Osteoblast (primary cell): ENCODE data around the gene RALGPS1. TPM values are rescaled to one million over a fixed set of nuclear protein-coding genes. Genes with fewer than 3 reads are reported as not detected.

Experiments
- DNase-seq: peaks from one replicate; pipeline ENCODE4 v3.0.0; 2011; ENCODE audit warnings: low spot score, mixed read lengths; ENCODE audit not compliant: insufficient read length; ENCODE audit errors: missing footprints
- H2AFZ ChIP-seq: 2 replicates; pipeline ENCODE4 v1.6.0; 2011; ENCODE audit warnings: mild to moderate bottlenecking, low read length
- H3K27ac ChIP-seq: 2 replicates; pipeline ENCODE4 v1.5.1; 2011; ENCODE audit warnings: mild to moderate bottlenecking, low read depth, low read length, moderate library complexity
- H3K27me3 ChIP-seq: 2 replicates; pipeline ENCODE4 v1.6.0; 2012; ENCODE audit warnings: mild to moderate bottlenecking, control low read depth, inconsistent platforms, low read length, moderate library complexity; ENCODE audit not compliant: insufficient read depth
- H3K36me3 ChIP-seq: 2 replicates; pipeline ENCODE4 v1.5.1; 2011; ENCODE audit warnings: mild to moderate bottlenecking, low read length, control low read depth, moderate library complexity; ENCODE audit not compliant: insufficient read depth
- H3K4me1 ChIP-seq: 2 replicates; pipeline ENCODE4 v1.5.1; 2011; ENCODE audit warnings: mild to moderate bottlenecking, low read length, control low read depth, moderate library complexity; ENCODE audit not compliant: insufficient read depth
- H3K4me2 ChIP-seq: 2 replicates; pipeline ENCODE4 v1.6.0; 2011; ENCODE audit warnings: mild to moderate bottlenecking, low read length; ENCODE audit not compliant: insufficient read depth
- H3K4me3 ChIP-seq: fragments of 200-600 bp; sonication (generic); 3 replicates; pipeline ENCODE4 v1.5.1; 2012; ENCODE audit warnings: mild to moderate bottlenecking, low read length, inconsistent platforms; ENCODE audit not compliant: insufficient read depth
- H3K79me2 ChIP-seq: 2 replicates; pipeline ENCODE4 v1.6.0; 2012; ENCODE audit warnings: mild to moderate bottlenecking, low read length, control low read depth, inconsistent platforms; ENCODE audit not compliant: insufficient read depth
- H3K9me3 ChIP-seq: 2 replicates; pipeline ENCODE4 v1.5.1; 2011; ENCODE audit warnings: low read depth, low read length, control low read depth
- H4K20me1 ChIP-seq: 2 replicates; pipeline ENCODE4 v1.6.0; 2012; ENCODE audit warnings: mild to moderate bottlenecking, low read length, control low read depth; ENCODE audit not compliant: insufficient read depth
- CTCF ChIP-seq: IDR thresholded peaks from 2 replicates; pipeline ENCODE4 v1.5.1; 2011; ENCODE audit warnings: mild to moderate bottlenecking, low read depth, low read length, moderate library complexity; ENCODE audit errors: extremely low read depth
- total RNA-seq: library from RNA; depleted of rRNA; stranded (reverse); fragments of >200 nt; gene quantifications from 2 replicates; pipeline ENCODE4 v1.2.3, GENCODE V29; 2012

Gene RALGPS1
- total RNA-seq, 1 donor, result 5.1 TPM

- Histone ChIP-seq H3K4me3 (no peak overlapping the region), H3K4me1 (peaks cover 51% of the 10 kb centered on the region), H3K27ac (peak overlapping the region; percentile 89), H3K4me2 (peak overlapping the region; percentile 23), H3K27me3 (peaks cover 4% of the 10 kb centered on the region), H3K36me3 (no peaks in the 10 kb centered on the region), H3K79me2 (no peaks in the 10 kb centered on the region), H4K20me1 (no peaks in the 10 kb centered on the region), H3K9me3 (no peaks in the 10 kb centered on the region), H2AFZ (no peak overlapping the region)
- TF ChIP-seq CTCF, result no peak
- DNase-seq, result no peak
Observed at GRCh38 chr9:127132375-127132774, 217.8 kb downstream of the RALGPS1 start.

GRCh38 chr9:127132921-127133647 lies 218.5 kb downstream of the RALGPS1 start:
- Histone ChIP-seq H3K4me1 (peaks cover 51% of the 10 kb centered on the region), H4K20me1 (no peaks in the 10 kb centered on the region), H3K79me2 (no peaks in the 10 kb centered on the region), H3K4me3 (peak overlapping the region; percentile 40), H3K4me2 (peak overlapping the region; percentile 63), H3K27me3 (peaks cover 4% of the 10 kb centered on the region), H3K9me3 (no peaks in the 10 kb centered on the region), H3K36me3 (no peaks in the 10 kb centered on the region), H3K27ac (peak overlapping the region; percentile 89), H2AFZ (peak overlapping the region; percentile 68)
- no peak for TF ChIP-seq CTCF
- DNase-seq, result no peak

- H3K27ac ChIP-seq, result peak overlapping the region; percentile 89
- no peaks in the 10 kb centered on the region for H3K36me3 ChIP-seq
- peak; percentile 95 for DNase-seq
- H3K9me3 ChIP-seq, result no peaks in the 10 kb centered on the region
- H3K4me1 ChIP-seq, result peaks cover 47% of the 10 kb centered on the region
- H4K20me1 ChIP-seq, result no peaks in the 10 kb centered on the region
- peak overlapping the region; percentile 68 for H2AFZ ChIP-seq
- no peaks in the 10 kb centered on the region for H3K79me2 ChIP-seq
- H3K4me2 ChIP-seq, result peak overlapping the region; percentile 63
- no peak for TF ChIP-seq CTCF
- H3K27me3 ChIP-seq, result peaks cover 4% of the 10 kb centered on the region
- no peak overlapping the region for H3K4me3 ChIP-seq
Observed at GRCh38 chr9:127133739-127134167, 219.2 kb downstream of the RALGPS1 start.

GRCh38 chr9:127135056-127135745 lies 220.6 kb downstream of the RALGPS1 start:
- H3K4me1 ChIP-seq, result peaks cover 47% of the 10 kb centered on the region
- TF ChIP-seq CTCF, result no peak
- no peak overlapping the region for H3K4me2 ChIP-seq
- H4K20me1 ChIP-seq, result no peaks in the 10 kb centered on the region
- no peaks in the 10 kb centered on the region for H3K9me3 ChIP-seq
- no peak overlapping the region for H3K27ac ChIP-seq
- H2AFZ ChIP-seq, result no peak overlapping the region
- H3K27me3 ChIP-seq, result peaks cover 4% of the 10 kb centered on the region
- no peaks in the 10 kb centered on the region for H3K79me2 ChIP-seq
- no peak for DNase-seq
- H3K4me3 ChIP-seq, result no peak overlapping the region
- H3K36me3 ChIP-seq, result no peaks in the 10 kb centered on the region
